GM21723 (cell line): ENCODE data around the gene PLRG1.

Source experiments
- ATAC-seq: cut with Tn5 transposase; IDR thresholded peaks from one replicate; pipeline ENCODE4 v1.9.1; 2021; ENCODE audit warnings: mild to moderate bottlenecking, moderate library complexity; ENCODE audit not compliant: unreplicated experiment

PLRG1 gene

DNA sequence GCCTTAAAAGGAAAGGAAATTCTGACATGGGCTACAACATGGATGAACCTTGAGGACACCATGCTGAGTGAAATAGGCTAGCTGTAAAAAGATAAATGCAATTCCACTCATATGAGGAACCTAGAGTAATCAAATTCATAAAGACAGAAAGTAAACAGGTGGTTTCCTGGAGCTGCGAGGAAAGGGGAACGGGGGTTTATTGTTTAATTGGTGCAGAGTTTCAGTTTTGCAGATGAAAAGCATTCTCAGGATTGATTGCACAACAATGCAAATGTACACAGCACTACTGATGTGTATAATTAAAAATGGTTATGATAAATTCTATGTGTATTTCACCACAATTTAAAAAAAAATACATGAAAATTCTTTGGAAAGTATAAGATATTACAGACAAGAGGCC is 24.0 kb downstream of the PLRG1 start:
- ATAC-seq = no peak

DNA sequence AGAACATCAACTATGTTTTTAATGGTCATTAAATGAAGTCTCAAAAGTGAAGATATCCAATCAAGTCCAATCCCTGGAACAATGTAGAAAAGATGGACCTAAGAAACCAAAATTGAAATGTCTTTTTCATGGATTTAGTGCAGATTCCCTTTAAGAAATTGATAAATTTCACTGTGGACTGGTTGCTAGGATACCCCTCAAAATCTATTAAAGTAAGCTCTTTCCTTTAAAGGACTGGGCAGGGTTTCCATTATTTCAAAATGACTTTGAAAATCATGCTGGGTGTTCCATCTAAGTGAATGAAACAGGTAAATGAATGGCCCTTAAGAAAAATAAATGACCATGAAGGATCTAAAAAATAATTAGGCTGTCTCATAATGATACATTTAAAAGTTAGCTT is 28.6 kb downstream of the PLRG1 start:
- ATAC-seq = no peak

DNA sequence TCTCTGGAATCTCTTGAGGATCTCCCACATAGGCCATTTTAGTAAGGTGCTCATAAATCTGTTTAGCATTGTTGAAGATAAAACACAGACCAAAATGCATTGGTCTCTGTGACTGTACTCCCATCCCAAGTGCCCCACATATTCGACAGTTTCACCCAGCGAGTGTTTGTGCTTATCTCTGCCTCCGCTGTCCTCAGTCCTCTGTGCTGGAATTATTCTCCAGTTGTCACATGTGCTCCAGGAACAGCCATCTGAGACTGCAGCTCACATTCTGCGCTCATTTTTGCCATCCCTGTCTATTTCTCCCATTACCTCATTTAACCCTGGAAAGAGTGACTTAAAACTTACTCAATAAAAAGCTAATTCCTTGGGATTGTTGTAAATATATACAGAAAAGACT is 31.0 kb downstream of the PLRG1 start:
- no peak for ATAC-seq

DNA sequence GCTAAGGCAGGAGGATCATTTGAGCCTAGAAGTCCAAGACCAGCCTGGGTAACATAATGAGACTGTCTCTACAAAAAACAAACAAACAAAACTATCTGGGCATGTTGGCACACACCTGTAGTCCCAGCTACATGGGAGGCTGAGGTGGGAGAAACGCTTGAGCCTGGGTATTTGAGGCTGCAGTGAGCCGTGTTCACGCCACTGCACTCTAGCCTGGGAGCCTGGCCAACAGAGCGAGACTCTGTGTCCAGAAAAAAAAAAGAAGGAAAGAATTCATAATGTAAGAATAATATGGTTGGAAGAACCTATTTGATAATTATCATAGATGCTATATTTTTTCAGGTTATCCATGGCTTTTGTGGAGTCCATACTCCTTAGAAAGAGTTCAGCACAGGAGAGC is 32.6 kb downstream of the PLRG1 start:
- no peak for ATAC-seq

DNA sequence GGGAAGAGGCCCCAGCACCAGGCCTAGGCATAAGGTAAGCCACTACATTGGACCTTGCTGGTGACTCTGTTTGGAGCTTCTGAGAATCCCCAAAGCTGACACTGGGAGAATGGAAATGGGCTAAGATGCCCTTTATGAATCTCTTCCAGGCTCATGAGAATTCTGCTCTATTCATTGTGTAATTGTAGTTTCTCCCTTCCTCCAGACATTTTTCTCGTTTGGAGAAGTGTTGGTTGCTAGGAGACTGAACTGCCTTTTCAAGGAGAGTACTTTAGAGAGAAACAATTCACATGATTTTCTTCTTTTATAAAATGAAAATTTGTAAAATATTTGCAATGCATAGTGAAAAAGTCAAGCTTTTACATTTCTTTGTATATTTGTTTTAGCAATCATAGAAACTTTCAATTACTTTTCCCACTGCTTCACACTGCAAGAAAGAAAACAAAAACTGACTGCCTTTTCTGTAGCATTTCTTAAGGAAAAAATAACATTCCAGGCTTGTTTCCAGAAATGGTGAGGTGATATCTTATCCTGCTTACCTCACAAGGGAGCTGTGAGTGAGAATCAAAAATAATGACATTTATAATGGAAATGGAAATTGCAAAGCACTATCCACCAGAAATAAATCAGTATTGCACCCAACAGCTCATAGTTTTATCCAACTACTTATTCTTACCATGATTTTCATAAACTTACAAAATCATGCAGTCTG is 33.7 kb downstream of the PLRG1 start:
- no peak for ATAC-seq

DNA sequence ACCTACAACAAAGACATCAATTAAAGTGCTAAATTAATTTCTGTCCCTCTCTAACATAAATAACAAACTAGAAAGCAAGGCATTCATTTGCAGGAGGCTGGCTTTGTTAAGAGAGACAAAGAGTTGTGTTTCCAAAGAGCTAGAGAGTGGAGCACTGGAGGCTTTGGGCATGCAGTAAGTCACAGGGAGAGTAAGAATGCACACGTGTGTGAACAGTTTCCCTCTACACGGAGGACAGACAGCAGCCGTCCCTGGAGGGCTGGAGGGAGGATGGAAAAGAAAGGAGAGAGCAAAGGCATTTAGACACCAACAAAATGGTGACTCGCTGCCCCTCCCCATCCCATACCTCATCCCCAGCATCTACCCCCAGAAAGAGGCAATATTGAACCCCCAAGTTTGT is 38.2 kb downstream of the PLRG1 start:
- ATAC-seq = no peak

DNA sequence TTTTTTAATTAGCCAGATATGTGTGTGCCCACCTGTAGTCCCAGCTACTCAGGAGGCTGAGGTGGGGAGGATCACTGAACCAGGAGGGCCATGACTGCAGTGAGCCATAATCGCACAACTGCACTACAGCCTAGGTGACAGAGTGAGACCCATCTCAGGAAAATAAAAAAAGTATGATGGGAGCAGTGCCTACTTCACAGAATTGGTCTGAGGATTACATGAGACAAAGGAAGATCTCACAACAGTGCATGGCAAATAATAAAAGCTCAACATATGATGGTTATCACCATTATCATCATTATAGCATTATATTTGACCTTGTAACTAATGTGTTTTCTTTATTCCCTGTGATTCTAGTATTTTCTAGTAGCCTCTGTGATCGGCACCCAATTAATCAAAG is 38.7 kb downstream of the PLRG1 start:
- ATAC-seq = no peak

DNA sequence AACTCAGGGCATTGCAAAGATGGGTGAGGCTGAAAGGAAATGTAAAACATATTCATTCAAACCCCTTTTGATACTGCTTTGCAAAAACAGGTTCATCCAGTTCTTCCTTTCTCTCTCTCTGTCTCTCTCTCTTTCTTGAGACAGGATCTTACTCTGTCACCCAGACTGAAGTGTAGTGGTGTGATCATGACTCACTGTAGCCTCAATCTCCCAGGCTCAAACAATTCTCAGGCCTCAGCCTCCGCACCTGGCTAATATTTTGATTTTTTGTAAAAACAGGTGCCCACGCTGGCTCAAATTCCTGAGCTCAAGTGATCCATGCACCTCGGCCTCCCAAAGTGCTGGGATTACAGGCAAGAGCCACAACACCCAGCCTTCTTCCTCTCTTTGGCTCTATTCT is 43.0 kb downstream of the PLRG1 start:
- no peak for ATAC-seq

DNA sequence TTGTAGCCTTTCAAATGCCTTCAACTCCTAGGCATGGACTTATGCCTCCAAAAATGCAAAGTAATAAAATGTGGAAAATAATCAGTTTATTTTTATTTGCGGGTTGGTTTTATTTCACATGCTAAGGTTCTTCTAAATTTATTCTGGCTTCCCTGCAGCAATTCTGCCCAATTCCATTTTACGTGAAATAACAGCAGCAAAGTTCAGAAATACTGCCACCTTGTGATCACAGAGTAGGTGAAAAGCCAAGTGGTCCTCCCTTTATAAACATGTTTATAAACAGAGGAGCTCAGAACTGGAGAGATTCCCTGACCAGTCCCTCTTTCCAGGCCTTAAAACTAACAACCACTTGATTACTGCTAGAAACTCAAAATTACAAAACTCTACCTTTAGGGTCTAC is 43.9 kb downstream of the PLRG1 start:
- ATAC-seq = peak; percentile 71

DNA sequence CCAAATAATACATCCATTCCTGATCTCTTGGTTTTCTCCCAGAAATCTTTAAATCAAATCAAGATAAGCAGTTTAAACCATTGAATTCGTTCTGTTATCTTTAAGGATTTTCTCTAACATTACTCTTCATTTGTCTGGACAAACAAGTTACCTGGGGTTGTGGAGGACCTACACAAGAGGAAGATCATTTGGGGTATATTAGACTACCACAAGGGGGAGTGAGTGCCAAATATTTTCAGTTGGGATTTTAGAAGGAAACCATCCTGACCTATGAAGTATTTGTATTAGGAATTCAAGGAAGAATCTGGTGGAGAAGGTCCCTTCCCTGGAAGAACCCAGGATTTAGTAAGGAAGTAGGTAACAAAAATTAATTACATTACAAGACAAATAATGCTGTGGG is 46.6 kb downstream of the PLRG1 start:
- ATAC-seq = no peak

DNA sequence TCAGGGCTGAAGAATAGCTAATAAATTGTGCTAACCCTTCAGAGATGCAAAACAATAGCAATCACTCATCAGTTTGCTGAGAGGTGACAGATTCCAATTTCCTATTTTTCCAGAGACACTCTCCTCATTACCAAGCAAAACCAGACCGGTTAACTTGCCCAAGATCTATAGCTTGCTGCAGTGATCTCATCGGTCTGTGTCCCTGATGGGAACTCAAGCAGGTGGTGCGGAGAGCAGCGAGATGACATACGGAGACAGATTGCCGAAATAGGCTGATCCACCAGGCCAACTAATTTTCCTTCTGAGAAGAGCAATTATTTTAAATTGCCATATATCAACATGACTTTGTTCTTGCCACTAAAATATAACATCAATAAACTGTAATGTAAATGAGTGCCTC is 48.1 kb downstream of the PLRG1 start:
- ATAC-seq = no peak

DNA sequence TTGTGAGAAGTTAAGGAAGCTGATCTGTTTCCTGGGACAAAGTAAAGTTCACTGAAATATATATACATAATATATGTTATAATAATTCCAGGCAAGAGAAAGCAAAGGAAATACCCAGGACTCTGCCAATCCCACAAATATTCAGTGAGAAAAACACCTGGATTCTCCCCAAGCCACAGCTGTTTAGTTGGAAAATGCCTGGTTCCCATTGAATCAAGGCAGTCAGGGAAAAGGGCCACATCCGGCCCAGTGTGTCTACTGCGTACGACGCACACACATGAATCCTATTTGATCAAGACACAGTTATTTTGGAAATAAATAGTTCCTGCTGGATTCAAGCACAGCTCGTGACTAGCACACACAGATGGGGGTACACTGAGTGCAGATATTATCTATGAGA is 52.3 kb downstream of the PLRG1 start:
- ATAC-seq = no peak

DNA sequence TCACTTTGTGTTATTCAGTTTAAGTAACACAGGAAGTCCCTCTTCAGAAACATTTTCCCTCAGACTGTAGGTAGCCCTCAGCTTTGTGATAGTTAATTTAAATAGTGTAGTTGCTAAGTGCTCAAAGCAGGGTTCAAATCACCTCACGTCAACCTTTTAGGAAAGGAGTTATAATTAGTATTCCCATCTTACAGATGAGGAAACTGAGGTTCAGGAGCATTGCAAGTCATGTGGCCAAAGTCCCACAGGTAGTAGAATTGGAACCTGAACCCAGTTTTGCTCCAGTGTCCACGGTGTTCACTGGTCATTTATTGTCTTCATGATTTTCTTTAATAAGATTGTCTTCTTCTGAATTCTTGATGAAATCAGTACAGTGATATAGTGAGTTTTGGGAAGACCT is 54.3 kb downstream of the PLRG1 start:
- ATAC-seq = no peak

DNA sequence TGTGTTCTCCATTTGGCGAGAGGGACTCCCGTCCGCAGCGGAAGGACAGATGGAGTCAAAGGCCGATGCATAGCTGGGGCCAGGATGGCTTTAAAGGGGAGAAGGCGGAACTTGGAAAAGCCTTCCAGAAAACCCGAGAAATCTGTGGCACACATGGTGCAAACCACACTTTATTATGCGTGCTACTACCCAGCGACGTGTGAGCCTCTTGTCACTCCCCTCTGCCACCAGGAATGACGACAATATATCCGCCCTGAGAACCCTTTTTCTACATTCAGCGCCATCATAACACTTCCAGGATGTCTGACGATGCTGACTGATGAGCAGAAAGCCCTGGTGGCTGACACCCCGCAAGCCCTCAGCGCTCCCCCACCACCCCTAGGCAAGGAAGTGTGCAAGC is 57.9 kb downstream of the PLRG1 start:
- ATAC-seq = no peak

DNA sequence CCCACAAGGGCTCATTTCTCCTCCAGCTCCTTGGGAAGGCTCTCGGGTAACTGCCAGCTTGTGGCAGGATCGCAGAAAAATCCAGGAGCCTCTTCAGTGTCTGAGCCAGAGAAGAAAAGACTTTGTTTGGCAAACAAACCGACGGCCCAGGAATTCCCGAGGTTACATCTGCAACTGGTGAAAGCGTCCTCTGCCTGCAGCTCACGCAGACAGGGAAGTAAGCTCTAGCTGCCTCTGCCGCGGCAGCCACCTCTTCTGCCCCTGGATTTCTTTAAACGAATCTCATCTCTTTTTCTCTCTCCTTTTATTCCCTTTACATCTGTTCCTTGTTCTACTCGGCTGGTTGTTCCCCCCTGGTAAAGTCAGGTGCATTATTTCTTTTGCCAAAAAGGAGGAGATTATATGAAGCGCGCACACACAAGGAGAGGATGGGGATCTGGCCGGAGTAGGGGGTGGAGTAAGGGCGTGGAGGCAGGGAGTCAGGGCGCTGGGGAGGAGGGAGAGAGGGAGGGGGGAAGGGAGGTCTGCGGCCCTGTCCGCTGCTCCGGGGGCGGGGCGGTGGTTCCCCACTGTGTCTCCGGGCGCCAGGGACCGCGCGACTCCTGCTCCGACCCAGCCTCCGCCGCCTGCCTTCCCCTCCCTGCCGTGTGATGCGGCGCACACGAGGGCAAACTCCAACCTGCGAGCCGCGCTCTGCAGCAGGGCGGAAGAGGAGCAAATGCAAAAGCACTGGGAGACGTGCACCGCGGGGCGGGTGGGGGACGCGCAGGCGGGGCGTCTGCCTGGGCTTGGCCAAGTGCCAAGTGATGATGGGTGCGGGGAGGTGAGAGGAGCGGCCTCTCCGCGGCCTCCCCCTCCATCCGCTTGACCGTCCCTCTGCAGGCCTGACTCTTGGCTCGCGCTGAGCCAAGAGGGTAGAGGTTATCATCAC is 58.6 kb downstream of the PLRG1 start, which contains the start of gene DCHS2:
TSS of gene DCHS2 (minus strand) at position 459 of the 931 bp plus-strand sequence. CDS start at position 15, 444 bp downstream.
- peak; percentile 58 for ATAC-seq

DNA sequence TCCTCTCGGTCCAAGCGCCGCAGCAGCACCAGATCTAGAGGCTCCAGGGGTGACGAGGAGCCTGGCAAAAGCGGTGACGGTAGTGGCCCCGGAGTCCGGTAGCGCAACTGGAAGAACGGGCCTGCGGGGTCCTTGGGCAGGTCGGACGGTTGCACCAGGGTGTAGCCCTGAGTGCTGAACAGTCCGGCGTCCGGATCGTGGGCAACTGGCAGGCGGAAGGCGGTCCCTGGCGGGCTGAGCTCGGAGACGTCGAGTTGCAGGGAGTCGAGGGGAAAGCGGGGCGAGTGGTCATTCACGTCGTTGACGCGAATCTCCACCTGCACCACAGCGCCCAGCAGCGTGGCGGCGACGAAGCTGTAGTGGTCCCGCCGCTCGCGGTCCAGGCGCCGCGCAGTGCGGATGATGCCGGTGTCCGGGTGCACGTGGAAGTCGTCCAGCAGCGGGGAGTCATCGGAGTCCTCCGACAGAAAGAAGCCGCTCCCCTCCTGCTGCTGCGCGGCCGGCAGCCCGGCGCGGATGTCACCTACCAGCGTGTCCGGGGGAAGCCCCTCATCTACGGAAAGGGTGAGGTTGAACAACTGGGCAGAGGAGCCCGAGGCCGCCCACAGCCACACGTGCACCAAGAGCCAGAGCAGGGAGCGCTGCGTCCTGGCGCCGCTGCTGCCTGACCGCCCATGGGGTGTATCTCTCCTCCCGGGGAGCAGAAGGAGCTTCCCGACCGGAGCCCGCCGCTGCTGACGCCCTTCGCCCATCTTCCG is 59.4 kb downstream of the PLRG1 start:
- ATAC-seq = peak; percentile 64

DNA sequence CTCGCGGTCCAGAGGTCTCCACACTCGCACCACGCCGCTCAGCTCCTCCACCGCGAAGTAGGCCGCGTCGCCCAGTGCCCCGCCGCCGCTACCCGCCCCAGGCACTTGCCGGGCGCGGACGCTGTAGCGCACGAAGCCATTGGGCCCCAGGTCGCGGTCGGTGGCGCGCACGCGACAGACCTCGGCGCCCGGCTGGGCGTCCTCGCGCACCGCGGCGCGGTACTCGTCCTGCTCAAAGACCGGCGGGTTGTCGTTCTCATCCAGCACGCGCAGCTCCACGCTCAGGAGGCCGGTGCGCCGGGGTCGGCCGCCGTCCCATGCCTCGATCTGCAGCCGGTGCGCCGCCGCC is 60.0 kb downstream of the PLRG1 start:
- ATAC-seq = no peak

DNA sequence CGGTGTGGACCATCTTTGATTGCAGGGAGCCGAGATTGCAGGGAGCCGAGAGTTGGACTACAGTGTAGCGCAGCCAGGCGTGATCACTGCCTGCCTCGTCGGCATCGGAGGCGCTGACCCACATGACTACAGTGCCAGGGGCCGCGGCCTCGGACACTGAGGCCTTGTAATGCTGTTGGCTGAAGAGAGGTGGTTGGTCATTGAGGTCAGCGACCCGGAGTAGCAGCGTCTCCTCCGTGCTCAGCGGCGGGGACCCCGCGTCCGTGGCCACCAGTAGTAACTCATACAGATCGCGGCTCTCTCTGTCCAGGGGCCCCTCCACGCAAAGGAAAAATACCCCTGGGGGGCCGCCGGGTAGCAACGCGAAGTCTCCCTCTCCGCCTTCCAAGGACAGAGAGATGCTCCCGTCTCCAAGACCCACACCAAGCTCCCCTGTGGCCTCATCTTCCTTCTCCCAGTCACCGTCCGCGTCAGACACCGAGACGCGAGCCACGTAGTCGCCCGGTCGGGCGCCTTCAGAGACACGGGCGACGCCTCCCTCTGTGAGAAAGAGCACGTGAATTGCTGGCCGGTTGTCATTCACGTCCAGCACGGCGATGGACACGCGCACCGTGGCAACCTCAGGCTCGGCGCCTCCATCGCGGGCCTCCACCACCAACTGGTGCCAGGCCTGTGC is 60.5 kb downstream of the PLRG1 start:
- ATAC-seq = no peak

DNA sequence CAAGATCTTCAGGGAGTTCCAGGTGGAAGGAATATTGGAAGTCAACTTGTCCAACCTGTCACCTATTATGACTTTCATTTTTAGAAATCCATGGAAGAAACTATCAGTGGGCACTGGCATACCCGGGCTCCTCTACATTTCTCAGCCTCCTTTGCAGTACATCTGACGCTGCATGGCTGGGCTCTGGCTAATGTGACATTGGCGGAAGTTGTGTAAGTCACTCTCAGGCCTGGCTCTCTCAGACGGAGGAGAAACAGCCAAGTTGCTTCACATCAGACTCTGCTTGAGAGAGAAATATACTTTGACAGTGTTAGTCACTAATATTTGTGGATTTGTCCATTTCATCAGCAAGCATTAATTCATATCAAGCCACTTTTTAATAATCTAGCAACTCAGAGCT is 63.1 kb downstream of the PLRG1 start:
- ATAC-seq = no peak

DNA sequence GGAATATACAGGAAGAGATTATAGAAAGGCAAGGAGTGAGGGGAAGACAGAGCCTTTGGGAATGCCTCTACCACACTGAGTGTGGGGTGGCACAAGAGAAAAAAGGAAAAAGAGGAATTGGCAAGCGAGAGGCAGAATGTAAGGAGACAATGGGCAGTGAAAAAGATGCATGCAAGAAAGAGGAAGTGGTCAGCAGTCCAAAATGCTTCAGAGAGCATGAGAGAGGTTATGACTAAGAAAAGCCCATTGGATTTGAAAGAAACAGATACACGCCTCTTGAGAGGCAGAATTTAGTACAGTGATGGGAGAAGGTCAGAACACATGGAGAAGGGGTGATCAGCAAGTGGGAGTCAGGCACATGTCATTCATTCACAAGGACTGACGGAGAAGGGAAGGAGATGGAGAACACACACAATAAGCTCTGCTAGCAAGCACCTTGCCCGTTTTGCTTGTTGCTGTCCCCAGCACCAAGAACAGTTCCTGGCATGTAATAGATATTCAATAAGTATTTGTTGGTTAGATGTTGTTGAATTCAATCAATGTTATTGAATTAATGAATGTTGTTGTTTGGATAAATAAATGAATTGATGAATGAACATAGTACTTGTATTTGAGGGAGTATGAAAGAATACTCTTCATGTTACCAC is 65.0 kb downstream of the PLRG1 start:
- peak; percentile 94 for ATAC-seq
